GM12872 (cell line): ENCODE measurements around the gene TMUB1.

Experiments
- CTCF ChIP-seq: IDR thresholded peaks from 3 replicates; pipeline ENCODE4 v1.5.1; 2011; ENCODE audit warnings: low read depth, mild to moderate bottlenecking, low read length, moderate library complexity; ENCODE audit not compliant: insufficient read depth

Gene TMUB1

GRCh38 chr7:151085329-151085690 lies 2.0 kb upstream of the TMUB1 start:
- TF ChIP-seq CTCF = no peak

DNA sequence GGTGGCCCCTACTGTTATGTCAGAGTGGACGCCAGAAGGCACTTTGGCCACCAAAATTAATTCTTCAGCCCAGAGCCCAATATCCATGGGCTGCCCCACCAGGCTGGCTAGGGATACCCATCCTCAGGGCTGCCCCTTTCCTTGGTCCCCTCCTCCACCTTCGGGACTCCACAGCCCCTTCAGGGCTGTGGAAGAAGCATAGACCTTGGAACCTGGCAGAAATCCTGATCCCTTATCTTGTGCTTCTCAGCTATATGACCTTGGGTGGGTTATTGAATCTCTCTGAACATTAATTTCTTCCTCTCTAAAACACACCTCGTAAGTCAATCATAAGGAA lies 499 bp upstream of the TMUB1 start:
- TF ChIP-seq CTCF = no peak

GRCh38 chr7:151082141-151083070 lies 887 bp downstream of the TMUB1 start:
- TF ChIP-seq CTCF = no peak

DNA sequence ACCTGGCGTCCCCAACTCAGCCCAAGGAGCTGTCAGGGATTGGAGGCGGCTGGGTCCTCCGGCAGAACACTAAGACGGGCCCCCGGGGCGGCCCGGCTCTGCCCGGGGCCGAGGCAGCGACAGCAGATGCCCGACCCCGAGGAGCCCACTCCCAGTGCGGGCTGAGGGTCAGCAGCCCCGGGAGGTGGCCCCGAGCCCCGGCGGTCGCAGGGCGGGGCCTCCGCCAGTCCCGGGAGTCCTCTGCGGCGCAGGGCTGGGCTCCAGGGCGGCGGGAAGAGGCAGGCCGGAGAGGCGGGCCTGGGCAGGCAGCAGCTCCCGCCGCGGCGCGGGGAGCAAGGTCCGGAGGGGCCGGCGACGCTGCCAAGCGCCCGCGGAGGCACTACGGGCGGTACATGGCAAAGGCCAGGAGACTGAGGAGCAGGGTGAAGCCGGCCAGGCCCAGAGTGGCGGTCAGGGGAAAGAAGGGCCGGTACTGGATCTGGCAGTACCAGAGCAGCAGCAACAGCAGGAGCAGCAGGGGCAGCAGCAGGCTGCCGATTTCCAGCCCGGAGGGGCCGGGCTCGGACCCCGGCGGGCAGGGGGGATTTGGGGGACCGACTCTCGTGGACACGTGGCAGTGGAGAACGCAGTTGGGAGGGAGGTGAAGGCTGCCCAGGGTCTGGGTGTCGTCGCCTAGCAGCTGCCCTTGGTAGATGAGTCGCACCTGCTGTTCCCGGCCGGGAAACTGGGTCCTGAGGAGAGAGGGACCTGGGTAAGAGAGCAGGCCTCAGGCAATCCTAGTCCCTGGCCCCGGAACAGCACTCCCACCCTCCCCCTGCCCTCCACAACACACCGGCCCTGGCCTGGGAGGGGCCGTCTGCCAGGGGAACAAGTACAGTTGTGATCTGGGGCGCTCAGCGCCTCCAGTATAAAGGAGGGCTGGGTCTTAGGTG lies 1.9 kb downstream of the TMUB1 start:
- no peak for TF ChIP-seq CTCF

GRCh38 chr7:151080522-151081169 lies 2.6 kb downstream of the TMUB1 start, which contains the start of gene FASTK:
FASTK (minus strand) TSS chr7:151080809; CDS start chr7:151080766, 43 bp downstream.
- no peak for TF ChIP-seq CTCF

GRCh38 chr7:151080067-151080521 lies 3.2 kb downstream of the TMUB1 start:
- no peak for TF ChIP-seq CTCF
